GM12873 (cell line): ENCODE results near the gene ARNT2.
A peak's percentile ranks its signal among the peaks of the same experiment; 100 is the strongest.

ENCODE experiments used
- CTCF ChIP-seq: IDR thresholded peaks from 2 replicates; pipeline ENCODE4 v1.5.1; 2012; ENCODE audit warnings: low read depth, mild to moderate bottlenecking, moderate library complexity, low read length, control low read depth; ENCODE audit not compliant: insufficient read depth; ENCODE audit errors: missing control alignments

Gene ARNT2

GRCh38 chr15:80467311-80467714 lies 63.1 kb downstream of the ARNT2 start:
- no peak for TF ChIP-seq CTCF

- TF ChIP-seq CTCF, result no peak
Observed at GRCh38 chr15:80468796-80469195, 64.6 kb downstream of the ARNT2 start.

- no peak for TF ChIP-seq CTCF
Observed at GRCh38 chr15:80471881-80472280, 67.7 kb downstream of the ARNT2 start.

- TF ChIP-seq CTCF, result no peak
Observed at GRCh38 chr15:80473286-80474223, 69.4 kb downstream of the ARNT2 start.

- TF ChIP-seq CTCF, result no peak
Observed at GRCh38 chr15:80474224-80475215, 70.3 kb downstream of the ARNT2 start.

- peak; percentile 25 for TF ChIP-seq CTCF
Observed at GRCh38 chr15:80475572-80475971, 71.4 kb downstream of the ARNT2 start.

GRCh38 chr15:80476036-80476435 lies 71.9 kb downstream of the ARNT2 start:
- no peak for TF ChIP-seq CTCF
